ENCODE results near the gene SIK3.
A peak's percentile ranks its signal among the peaks of the same experiment; 100 is the strongest.
"Not testable (repeated sequence)": the region's sequence is repeated elsewhere in the genome, so short reads cannot be mapped to it uniquely, and the experiment has no call there.

Gene SIK3

DNA sequence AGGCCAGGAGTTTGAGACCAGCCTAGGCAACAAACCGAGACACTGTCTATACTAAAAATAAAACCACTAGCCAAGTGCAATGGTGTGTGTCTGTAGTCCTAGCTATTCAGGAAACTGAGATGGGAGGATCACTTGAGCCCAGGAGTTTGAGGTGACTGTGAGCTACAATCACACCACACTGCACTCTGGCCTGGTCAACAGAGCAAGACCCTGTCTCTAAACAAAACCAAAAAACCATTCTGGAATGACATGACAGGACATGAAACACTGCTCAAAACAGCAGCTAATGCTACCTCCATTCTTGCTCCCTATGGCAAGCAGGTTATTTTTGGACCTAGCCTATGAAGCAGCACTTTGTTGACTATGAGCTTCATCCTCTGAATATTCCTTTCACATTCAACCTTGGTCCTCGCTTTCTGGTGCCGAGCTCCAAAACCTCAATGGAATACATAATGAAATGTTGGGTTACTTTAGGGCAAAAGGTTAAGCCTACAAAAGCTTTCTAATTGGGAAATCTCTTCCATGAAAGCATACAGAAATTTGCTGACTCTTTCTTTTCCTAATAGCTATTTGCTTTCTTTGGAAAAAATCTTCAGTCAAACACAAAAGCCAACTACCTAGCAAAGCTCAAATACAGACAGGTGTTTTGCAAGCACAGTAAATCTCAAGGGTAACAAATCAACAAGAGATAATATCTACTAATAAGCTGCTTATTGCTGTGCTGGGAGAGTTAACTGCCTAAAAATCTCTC lies 21.1 kb downstream of the SIK3 start:
- no peak for DNase-seq

DNA sequence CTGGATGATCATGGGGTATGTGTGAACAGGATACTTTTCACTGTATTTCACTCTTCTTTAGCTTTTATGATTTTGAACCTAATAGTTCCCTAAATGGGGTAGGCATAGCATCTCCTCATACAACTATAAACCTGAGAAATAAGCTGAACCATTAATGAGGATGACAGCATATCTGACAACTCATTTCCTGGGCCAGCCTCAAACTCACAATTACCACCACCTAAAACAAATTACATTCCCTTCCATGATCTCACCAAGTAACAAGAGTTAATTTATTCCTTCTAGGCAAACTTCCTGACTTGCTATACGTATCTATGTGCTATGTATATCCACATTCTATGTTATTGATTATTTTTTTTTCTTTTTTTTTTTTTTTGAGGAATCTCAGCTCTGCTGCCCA lies 23.0 kb downstream of the SIK3 start:
- peak; percentile 67 for DNase-seq

DNA sequence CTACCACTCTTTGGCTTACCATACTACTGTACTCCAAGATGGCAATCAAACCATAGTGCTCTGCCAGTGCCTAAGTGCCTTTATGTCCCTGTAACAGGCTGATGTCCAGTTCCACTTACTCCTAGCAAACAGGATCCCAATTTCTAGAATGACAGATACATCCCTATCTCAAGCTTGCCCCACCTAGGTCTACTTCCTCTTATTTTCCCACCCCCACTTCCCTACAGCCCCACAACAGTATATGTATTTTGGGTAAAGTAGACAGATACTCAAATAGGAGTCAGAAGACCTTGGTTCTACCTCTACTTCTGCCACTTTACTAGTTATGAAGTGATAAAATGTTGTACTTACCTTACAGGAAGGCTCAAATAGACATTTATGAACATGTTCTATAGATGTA lies 24.1 kb downstream of the SIK3 start:
- no peak for DNase-seq

DNA sequence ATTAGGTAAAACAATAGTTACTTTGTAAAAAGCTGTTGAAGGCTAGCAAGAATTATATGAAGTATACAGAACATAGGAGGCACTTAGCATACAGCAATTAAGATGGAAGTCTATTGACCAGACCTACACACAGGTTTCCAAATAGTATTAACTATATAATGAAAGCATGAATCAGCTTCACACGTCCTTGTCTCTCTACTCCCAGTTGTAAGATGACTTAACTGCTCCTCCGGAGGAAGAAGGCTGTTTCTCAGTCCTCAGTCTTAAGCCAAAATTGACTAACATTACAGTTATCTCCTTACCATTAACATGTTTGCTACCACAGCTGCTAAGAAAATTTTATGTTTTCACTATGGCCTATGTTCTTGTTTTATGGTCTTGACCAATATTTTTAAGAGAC lies 24.7 kb downstream of the SIK3 start:
- DNase-seq, result no peak

DNA sequence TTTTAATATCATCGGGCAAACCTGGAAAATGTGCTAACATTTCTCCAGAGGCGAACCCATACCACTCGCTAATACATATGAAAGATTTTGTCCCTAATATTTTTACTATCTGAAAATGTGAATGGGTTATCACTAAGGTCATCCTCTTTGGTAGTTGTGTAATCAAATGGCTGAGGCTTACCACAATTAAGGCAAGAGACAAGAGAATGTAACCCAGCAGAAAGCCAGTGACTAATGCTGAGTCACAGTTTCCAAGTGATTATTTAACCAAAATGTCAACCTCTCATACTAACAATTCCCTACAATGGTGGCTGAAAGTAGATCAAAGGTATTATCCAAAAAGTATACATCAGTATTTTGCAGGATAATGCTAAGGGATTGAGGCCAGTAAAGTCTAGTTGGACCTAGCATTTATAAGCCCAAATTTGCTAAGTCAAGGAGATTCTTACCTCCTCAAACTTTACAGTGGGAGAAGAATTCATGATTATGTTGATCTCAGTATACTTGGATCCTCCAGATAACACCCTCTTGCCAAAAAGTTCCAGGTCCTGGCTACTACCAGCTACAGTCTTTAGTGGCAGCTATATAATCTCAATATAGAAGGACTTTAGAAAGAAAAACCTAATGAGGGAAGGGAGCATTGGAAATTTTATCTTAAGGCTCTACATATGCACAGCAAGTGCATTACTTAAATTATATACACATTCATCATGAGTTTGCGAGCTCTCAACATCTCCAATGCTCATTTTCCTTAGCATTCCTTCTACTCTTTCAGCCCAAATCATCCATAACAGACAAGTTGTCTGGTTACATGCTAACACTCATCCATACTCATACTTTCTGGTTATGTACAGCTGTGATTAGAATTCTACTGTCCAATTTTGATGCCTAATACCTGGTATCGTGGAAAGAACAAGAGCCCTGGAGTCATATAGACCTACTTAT lies 25.4 kb downstream of the SIK3 start:
- peak; percentile 93 for DNase-seq

DNA sequence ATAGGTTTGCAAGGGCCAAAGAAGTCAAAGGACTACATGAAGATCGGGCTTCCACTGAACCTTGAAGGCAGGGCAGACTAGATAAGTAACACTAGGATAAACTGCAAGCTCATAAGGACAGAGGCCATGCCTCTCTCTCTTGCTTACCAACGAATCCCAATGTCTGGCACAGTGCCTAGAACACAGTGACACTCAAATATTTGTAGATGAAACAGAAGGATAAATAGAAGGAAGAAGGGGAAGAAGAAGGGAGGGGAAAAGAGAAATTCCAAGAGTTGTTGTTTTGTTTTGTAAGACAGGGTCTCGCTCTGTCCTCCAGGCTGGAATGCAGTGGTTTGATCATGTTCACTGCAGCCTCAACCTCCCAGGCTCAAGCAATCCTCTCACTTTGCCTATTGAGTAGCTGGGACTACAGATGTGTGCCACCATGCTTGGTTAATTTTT lies 26.9 kb downstream of the SIK3 start:
- no peak for DNase-seq

DNA sequence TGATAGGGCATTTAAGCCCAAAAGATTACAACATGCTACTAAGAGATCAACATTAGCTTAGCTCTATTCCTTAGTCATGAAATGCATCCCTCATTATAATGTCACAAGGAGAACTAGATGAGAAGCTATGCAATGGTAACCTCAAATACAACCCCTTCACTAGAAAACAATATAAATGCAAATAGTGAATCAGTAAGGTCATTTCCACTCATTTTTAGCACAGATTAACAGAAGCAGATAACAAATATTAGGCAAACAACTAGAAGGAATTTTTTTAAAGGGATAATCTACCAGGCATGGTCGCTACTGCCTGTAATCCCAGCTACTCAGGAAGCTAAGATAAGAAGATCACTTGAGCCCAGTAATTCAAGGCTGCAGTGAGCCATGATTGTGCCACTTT lies 28.2 kb downstream of the SIK3 start:
- no peak for DNase-seq

DNA sequence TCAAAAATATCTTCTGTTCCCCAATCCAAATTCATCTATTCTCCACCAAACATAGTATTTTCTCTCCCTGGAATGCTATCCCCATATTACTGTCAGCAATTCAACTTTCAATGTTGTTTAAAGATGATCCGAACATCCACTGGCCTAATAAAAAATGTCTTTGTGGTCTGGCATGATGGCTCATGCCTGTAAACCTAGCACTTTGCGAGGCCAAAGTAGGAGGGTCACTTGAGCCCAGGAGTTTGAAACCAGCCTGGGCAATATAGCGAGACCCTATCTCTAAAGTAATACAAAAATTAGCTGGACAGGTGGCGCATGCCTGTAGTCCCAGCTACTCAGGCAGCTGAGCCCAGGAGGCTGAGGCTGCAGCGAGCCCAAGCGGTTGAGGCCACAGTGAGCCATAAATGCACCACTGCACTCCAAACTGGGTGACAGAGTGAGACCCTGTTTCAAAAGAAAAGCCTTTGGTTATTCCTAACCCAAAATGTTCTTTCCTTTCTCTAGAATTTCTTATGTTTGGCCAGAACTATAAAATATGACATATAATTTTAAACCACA lies 29.8 kb downstream of the SIK3 start:
- no peak for DNase-seq

DNA sequence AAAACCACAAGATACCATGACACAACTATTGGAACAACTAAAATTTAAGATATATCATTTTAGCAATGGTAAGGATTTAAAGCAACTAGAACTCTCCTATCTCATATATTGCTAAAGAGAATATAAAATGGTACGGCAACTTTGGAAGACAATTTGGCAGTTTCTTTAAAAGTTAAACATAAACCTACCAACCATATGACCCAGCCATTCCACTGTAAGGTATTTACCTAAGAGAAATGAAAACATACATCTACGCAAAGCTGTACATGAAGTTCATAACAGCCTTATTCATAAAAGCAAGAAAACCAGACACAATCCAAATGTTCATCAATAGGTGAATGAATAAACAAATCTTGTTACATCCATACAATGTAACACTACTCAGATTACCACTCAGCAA lies 31.3 kb downstream of the SIK3 start:
- no peak for DNase-seq

DNA sequence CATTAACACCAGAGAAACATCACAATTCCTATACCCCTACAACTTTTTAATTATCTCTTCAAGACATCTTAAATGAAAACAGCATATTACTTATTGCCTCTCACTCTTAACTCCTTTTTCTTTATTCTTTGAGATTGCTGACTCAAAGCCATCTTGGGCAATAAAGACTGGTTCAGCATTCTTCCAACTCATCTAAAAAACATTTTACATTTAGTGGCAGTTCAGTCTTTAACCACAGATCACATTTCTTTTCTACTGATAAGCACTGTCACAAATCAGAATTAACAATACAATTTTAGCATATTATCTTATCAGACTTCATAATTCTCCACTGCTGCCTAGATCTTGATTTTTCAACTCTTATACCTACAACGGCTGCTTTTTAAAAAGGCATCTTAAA lies 34.0 kb downstream of the SIK3 start:
- DNase-seq, result peak; percentile 56

DNA sequence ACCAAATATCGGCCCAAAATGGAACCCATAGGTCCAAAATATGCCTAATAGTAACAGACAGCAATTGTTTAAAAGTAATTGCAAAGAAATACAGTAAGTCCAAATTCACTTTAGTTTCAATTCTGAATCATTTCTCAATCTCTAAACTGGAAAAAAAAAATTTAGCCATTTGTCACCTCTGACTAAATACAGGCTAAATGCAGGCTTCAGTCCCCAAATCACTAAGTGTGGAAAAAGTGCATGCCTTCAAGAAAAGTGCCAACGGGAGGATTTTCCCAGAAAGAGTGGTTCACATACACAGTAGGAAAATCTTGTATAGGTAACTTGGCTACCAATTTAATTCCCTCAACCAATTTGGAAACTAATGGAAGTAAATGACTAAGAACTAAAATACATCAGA lies 35.7 kb downstream of the SIK3 start:
- no peak for DNase-seq

DNA sequence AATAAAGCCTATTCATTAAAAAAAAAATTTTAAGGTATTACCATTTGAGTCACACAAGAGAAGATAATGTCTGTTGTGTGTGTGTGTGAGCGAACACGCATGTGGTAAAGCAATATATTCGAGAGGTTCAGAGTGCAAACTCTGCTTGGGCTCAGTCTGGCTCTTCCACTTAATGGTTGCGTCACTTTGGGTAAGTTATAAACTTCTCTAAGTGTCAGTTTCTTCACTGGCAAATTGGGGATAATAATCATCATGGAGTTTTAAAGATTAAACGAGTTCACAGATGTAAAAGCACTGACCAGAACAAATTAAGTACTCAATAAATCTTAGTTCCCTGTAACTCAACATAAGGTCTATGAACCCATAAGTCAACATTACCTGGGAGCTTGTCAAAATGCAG lies 37.0 kb downstream of the SIK3 start:
- no peak for DNase-seq

DNA sequence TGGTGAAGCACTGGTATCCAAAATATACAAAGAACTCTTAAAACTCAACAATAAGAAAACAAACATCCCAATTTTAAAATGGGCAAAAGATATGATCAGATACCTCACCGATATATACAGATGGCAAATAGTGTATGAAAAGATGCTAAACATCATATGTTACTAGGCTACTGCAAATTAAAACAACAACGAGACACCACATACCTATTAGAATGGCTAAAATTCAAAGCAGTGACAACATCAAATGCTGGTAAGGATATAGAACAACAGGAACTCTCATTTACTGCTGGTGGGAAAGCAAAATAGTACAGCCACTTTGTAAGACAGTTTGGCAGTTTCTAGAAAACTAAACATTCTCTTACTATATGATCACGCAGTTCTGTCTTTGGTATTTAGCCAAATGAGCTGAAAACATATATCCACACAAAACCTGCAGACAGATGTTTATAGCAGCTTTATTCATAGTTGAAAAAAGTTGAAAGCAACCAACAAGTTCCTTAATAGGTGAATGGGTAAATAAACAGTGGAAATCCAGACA lies 38.5 kb downstream of the SIK3 start:
- no peak for DNase-seq

DNA sequence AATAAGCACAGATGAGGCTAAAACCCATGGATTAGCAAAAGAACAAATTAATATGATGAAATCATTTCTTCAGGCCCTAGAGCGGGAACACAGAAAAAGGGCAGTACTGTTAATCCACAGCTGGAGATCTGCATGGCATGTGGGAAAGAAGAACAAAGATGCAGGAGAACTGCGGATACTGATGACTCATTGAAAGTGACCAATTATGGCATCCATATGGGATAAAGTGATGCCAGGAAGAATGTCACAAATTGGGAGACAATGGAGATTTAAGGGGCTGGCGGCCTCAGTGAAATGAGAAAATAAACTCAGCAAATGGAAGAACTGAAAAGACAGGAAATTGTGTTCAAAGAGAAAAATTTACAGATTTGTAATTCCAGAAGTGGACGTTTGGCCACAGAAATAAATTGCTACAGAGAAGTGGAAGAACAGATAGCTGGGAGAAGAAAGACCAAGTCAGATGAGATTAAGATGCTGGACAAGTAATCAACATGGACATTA lies 39.4 kb downstream of the SIK3 start:
- DNase-seq, result peak; percentile 72

DNA sequence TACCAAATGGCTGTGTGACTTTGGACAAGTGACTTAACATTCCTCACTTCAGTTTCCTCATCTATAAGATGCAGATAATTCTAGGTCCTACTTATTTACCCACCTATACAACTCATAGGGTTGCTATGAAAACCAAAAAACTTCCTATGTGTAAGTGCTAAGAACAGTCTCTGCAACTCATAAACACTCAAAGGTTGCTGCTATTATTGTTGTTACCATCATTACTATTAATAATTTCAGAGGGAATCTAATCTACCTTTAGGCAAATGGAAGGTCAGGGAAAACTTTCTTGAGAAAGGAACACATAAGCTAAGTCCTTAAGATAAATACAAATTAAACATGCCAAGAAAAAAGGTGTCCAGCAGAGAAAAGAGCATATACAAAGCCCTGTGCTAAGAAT lies 40.5 kb downstream of the SIK3 start:
- no peak for DNase-seq

DNA sequence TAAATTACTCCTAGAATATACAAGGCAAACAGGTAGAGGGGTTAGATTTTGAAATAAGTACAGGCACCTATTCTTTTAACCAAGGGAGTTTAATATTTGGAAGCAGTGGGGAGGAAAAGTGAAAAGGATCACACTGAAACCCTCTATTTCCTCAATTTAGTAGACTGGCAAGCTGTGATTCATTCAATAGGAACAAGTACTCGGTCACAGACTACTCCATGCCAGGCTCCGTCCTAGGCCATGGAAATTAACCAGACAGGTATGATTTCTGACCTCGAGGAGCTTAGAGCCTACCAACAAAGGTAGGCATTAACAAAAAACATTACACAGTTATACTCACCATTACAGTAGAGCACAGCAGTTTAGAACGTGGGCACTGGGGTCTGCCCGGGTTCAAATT lies 40.9 kb downstream of the SIK3 start:
- DNase-seq, result no peak

DNA sequence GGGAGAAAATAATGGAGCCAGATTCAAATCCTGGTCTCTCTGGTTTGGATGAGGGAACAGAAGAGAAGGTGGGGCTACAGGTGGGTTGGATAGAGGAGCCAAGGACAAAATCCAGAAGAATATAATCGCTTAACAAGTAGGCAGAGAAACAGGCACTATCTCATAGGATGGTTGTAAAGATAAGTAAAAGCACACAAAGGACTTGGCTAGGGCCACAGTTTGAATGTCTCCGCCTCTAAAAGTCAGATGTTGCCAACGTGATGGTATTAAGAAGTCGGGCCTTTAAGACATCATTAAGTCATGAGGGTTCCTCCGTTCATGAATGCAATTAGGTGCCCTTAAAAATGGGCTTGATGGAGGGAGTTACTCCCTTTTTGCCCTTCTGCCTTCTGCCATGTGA lies 42.8 kb downstream of the SIK3 start:
- no peak for DNase-seq

DNA sequence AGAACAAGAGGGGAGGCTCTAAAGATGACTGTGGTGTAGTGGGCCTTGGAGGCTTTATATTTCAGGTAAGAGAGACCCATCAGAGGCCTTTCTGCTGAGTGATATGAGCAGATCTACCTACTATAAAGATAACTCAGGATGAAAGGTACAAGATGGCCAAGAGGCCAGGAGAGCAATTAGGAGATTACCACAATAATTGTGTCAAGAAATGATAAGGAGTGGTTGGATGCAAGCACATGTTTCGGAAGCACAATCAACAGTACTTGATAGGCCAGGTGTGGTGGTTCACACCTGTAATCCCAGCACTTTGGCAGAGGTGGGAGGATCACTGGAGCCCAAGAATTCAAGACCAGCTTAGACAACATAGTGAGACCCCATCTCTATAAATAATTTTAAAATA lies 43.8 kb downstream of the SIK3 start:
- DNase-seq, result no peak

DNA sequence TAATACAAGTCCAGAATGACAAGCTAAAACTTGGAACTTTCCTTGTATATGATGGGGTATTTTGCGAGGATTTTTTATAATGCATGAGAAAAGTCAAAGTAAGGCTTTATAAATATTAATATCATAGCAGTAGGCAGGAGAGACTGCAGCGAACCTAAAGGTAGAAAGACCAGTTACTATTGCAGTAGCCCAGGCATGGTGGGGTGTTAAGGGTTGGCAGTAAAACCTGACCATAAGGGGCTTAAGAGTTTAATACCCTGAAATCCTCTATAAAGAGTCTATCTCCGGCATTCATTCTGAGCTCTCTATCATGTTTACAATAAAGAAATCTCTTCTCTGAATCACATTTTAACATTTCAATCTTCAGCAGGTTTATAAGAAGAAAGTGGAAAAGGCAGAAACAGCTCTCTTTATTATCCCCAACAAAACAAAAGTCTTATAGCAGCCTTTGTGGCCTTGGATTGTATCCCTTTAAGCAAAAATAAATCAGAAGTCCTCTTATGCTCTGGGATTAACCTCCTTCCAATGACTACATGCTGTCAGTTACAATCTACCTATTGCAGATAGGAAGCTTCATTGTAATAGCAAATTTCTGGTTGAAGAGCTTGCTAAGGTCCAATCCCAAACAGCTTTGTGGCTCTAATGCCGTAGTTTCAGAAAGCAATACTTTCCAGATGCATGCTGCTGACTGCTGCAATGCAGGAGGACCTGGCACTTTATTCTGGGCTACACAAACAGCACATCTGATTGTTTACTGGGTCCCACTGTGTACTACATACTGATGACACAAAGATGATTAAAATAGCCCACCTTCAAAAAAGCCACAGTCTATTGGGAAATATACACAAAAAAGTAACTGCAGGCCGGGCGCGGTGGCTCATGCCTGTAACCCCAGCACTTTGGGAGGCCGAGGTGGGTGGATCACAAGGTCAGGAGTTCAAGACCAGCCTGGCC lies 45.8 kb downstream of the SIK3 start:
- no peak for DNase-seq

DNA sequence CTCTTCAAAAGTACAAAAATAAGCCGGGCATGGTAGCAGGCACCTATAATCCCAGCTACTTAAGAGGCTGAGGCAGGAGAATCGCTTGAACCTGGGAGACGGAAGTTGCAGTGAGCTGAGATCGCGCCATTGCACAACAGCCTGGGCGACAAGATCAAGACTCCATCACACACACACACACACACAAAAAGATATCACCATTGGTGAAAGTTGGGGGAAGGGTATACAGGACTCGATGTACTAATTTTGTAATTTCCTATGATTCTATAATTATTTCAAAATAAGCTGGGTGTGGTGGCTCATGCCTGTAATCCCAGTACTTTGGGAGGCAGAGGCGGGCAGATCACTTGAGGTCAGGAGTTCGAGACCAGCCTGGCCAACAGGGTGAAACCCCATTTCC lies 48.1 kb downstream of the SIK3 start:
- DNase-seq, result not testable (repeated sequence)

DNA sequence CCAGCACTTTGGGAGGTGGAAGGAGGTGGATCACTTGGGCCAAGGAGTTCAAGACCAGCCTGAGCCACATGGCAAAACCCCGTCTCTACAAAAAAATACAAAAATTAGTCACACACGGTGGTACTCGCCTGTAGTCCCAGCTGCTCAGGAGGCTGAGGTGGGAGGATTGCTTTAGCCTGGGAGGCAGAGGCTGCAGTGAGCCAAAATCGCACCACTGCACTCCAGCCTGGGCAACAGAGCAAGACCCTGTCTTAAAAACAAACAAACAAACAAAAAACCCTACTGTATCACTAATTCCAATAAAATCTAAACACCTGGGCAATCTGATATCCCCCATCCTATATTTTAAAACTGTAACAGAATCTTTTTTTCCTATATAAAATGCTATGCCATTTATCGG lies 51.6 kb downstream of the SIK3 start:
- DNase-seq, result not testable (repeated sequence)

DNA sequence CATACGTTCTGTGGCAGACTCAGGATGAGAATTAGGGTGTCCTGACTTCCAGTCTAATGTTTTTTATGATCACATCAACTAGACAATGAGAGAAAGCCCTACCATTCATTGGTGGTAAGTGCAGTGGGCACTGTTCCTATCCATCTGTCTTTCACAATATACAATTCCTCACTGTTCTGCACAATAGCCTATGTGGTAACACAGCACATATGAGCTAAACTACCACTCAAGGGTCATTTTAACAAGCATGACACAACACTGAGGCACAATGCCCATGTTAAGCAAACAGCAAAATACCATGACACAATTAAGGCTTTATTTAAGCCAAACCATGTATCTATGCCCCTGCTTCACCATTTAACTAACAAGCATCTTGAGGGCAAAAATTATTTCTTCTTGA lies 52.3 kb downstream of the SIK3 start:
- no peak for DNase-seq
